MM.1S (cell line): ENCODE results near the gene GFOD2.

Experiments used
- DNase-seq: peaks from one replicate; pipeline ENCODE4 v3.0.0-alpha.2; 2015
- H2AFZ ChIP-seq: fragments of 300-600 bp; sonication (generic); 2 replicates; pipeline ENCODE4 v1.6.0; 2016; ENCODE audit warnings: antibody characterized with exemption, low read length
- H3F3A ChIP-seq: fragments of 300-600 bp; sonication (generic); 2 replicates; pipeline ENCODE4 v1.6.1; 2016; ENCODE audit warnings: mild to moderate bottlenecking, antibody characterized with exemption, low read length, moderate library complexity, mixed read lengths; ENCODE audit not compliant: insufficient read depth
- H3K27ac ChIP-seq: fragments of 300-600 bp; sonication (generic); 2 replicates; pipeline ENCODE4 v1.5.1; 2016; ENCODE audit warnings: mild to moderate bottlenecking, low read length
- H3K27me3 ChIP-seq: fragments of 300-600 bp; sonication (generic); replicated peaks from 2 replicates; pipeline ENCODE4 v1.6.0; 2016; ENCODE audit warnings: low read length; ENCODE audit not compliant: insufficient read depth
- H3K36me3 ChIP-seq: fragments of 300-600 bp; sonication (generic); replicated peaks from 2 replicates; pipeline ENCODE4 v1.6.1; 2016; ENCODE audit warnings: mild to moderate bottlenecking, low read length, mixed read lengths; ENCODE audit not compliant: insufficient read depth
- H3K4me1 ChIP-seq: fragments of 300-600 bp; sonication (generic); 2 replicates; pipeline ENCODE4 v1.6.1; 2016; ENCODE audit warnings: low read length, mixed read lengths
- H3K4me2 ChIP-seq: fragments of 300-600 bp; sonication (generic); 2 replicates; pipeline ENCODE4 v1.6.0; 2016; ENCODE audit warnings: low read depth, low read length
- H3K4me3 ChIP-seq: fragments of 300-600 bp; sonication (generic); 2 replicates; pipeline ENCODE4 v1.5.1; 2016; ENCODE audit warnings: low read length, mixed read lengths
- H3K79me2 ChIP-seq: fragments of 300-600 bp; sonication (generic); 2 replicates; pipeline ENCODE4 v1.6.1; 2016; ENCODE audit warnings: mixed run types, low read length, mixed read lengths
- H3K9ac ChIP-seq: fragments of 300-600 bp; sonication (generic); 2 replicates; pipeline ENCODE4 v1.6.1; 2016; ENCODE audit warnings: low read length, mixed read lengths
- H3K9me2 ChIP-seq: fragments of 300-600 bp; sonication (generic); replicated peaks from 2 replicates; pipeline ENCODE4 v1.6.1; 2016; ENCODE audit warnings: mild to moderate bottlenecking, low read length, mixed read lengths; ENCODE audit not compliant: insufficient read depth
- H3K9me3 ChIP-seq: fragments of 300-600 bp; sonication (generic); replicated peaks from 2 replicates; pipeline ENCODE4 v1.6.1; 2016; ENCODE audit warnings: mild to moderate bottlenecking, low read length, mixed read lengths; ENCODE audit not compliant: insufficient read depth
- H4K20me1 ChIP-seq: fragments of 300-600 bp; sonication (generic); 2 replicates; pipeline ENCODE4 v1.6.1; 2016; ENCODE audit warnings: mild to moderate bottlenecking, low read length, moderate library complexity, mixed read lengths; ENCODE audit not compliant: insufficient read depth
- CTCF ChIP-seq: fragments of 300-600 bp; sonication (generic); IDR thresholded peaks from 2 replicates; pipeline ENCODE4 v1.5.1; 2016; ENCODE audit warnings: antibody characterized with exemption, low read length, mixed read lengths
- EZH2 ChIP-seq: fragments of 300-600 bp; sonication (generic); optimal IDR thresholded peaks from 2 replicates; pipeline ENCODE3; 2017; ENCODE audit warnings: low read depth, mild to moderate bottlenecking, antibody characterized with exemption, low read length, mixed read lengths
- EZH2phosphoT487 ChIP-seq: fragments of 300-600 bp; sonication (generic); IDR thresholded peaks from 2 replicates; pipeline ENCODE4 v1.6.1; 2018; ENCODE audit warnings: antibody characterized with exemption, low read length

GFOD2 gene

GRCh38 chr16:67651039-67651438 is 68.1 kb downstream of the GFOD2 start:
- no peak for TF ChIP-seq CTCF
- TF ChIP-seq EZH2phosphoT487 = no peak
- no peak for TF ChIP-seq EZH2
- Histone ChIP-seq H3K36me3 (no peaks in the 10 kb centered on the region), H3K27me3 (no peaks in the 10 kb centered on the region)

GRCh38 chr16:67650023-67650422 is 69.1 kb downstream of the GFOD2 start:
- no peaks in the 10 kb centered on the region for H3K36me3 ChIP-seq
- no peak for DNase-seq
- no peak overlapping the region for H3K9ac ChIP-seq
- no peak overlapping the region for H3K4me3 ChIP-seq
- no peaks in the 10 kb centered on the region for H4K20me1 ChIP-seq
- no peaks in the 10 kb centered on the region for H3K27me3 ChIP-seq
- peaks cover 28% of the 10 kb centered on the region for H3K79me2 ChIP-seq
- no peak overlapping the region for H3K4me2 ChIP-seq
- no peak overlapping the region for H2AFZ ChIP-seq
- no peak overlapping the region for H3K27ac ChIP-seq
- H3F3A ChIP-seq = no peaks in the 10 kb centered on the region; the same call in 1 of the 2 replicates
- TF ChIP-seq EZH2 = no peak
- no peak for TF ChIP-seq EZH2phosphoT487
- no peak for TF ChIP-seq CTCF
- H3K4me1 ChIP-seq = peaks cover 8% of the 10 kb centered on the region
- no peaks in the 10 kb centered on the region for H3K9me3 ChIP-seq
- H3K9me2 ChIP-seq = no peaks in the 10 kb centered on the region

More at GRCh38 chr16:67651039-67651438, 68.1 kb downstream of the GFOD2 start:
- no peaks in the 10 kb centered on the region for H4K20me1 ChIP-seq
- H3K27ac ChIP-seq = no peak overlapping the region
- H3K4me1 ChIP-seq = peaks cover under 1% of the 10 kb centered on the region; the same call in 1 of the 2 replicates
- H3K79me2 ChIP-seq = peaks cover 18% of the 10 kb centered on the region
- H2AFZ ChIP-seq = no peak overlapping the region
- no peak overlapping the region for H3K4me3 ChIP-seq
- H3K9me3 ChIP-seq = no peaks in the 10 kb centered on the region
- DNase-seq = no peak
- H3K9ac ChIP-seq = no peak overlapping the region
- H3F3A ChIP-seq = peaks cover 4% of the 10 kb centered on the region; the same call in 1 of the 2 replicates
- no peaks in the 10 kb centered on the region for H3K9me2 ChIP-seq
- H3K4me2 ChIP-seq = no peak overlapping the region

- no peak for TF ChIP-seq EZH2
- no peak for TF ChIP-seq CTCF
- no peak for TF ChIP-seq EZH2phosphoT487
- H3K9ac ChIP-seq = no peak overlapping the region
- no peaks in the 10 kb centered on the region for H3K27me3 ChIP-seq
- H4K20me1 ChIP-seq = no peaks in the 10 kb centered on the region
- no peak for DNase-seq
- H3K4me3 ChIP-seq = no peak overlapping the region
- H3K4me1 ChIP-seq = peaks cover 8% of the 10 kb centered on the region
- H3K9me3 ChIP-seq = no peaks in the 10 kb centered on the region
- H3F3A ChIP-seq = no peaks in the 10 kb centered on the region
- no peak overlapping the region for H3K27ac ChIP-seq
- H3K4me2 ChIP-seq = no peak overlapping the region
- H2AFZ ChIP-seq = no peak overlapping the region
- no peaks in the 10 kb centered on the region for H3K36me3 ChIP-seq
- H3K9me2 ChIP-seq = no peaks in the 10 kb centered on the region
- peaks cover 30% of the 10 kb centered on the region for H3K79me2 ChIP-seq
These were observed 69.6 kb downstream of the GFOD2 start for GRCh38 chr16:67649494-67649931.
